ENCODE data around the gene MZT1.

Gene MZT1

DNA sequence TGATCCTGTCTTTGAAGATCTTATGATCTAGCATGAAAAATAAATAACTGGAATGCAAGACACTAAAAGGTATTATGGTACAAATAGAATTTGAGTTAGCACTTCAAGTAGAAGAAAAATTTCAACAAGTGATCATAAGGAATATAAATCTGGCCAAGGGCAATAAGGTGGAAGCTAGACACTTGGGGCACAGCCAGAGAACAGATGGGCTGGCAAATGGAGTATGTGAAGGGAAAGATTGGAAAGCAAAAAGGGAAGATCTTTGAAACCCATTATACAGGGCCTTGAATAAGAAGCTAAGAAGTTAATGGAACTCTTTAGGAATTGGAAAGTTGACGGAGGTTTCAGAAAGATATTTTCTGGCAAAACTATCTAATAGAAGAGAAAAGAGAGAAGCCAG is 61.0 kb downstream of the MZT1 start:
- TF ChIP-seq, protein P1, sequence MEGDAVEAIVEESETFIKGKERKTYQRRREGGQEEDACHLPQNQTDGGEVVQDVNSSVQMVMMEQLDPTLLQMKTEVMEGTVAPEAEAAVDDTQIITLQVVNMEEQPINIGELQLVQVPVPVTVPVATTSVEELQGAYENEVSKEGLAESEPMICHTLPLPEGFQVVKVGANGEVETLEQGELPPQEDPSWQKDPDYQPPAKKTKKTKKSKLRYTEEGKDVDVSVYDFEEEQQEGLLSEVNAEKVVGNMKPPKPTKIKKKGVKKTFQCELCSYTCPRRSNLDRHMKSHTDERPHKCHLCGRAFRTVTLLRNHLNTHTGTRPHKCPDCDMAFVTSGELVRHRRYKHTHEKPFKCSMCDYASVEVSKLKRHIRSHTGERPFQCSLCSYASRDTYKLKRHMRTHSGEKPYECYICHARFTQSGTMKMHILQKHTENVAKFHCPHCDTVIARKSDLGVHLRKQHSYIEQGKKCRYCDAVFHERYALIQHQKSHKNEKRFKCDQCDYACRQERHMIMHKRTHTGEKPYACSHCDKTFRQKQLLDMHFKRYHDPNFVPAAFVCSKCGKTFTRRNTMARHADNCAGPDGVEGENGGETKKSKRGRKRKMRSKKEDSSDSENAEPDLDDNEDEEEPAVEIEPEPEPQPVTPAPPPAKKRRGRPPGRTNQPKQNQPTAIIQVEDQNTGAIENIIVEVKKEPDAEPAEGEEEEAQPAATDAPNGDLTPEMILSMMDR (conservative IDR thresholded peaks at IDR 0.05; ENCODE audit: low read length), result no peak
- no peak for TF ChIP-seq EZH2phosphoT487 (IDR thresholded peaks at IDR 0.05; ENCODE audit: borderline replicate concordance)
- H4K20me1 ChIP-seq (ENCODE audit: insufficient read depth, low read length, poor library complexity, severe bottlenecking), result no peaks in the 10 kb centered on the region
- no peak overlapping the region for H2AFZ ChIP-seq (ENCODE audit: low read length)
- H3K9me2 ChIP-seq (replicated peaks; ENCODE audit: low read depth, low read length), result no peaks in the 10 kb centered on the region
- no peak overlapping the region for H3K4me3 ChIP-seq (ENCODE audit: low read length, poor library complexity, severe bottlenecking)
- H3K79me2 ChIP-seq (ENCODE audit: insufficient read depth, low read length), result no peaks in the 10 kb centered on the region
- H3K27me3 ChIP-seq (ENCODE audit: insufficient read depth, low read length, poor library complexity, severe bottlenecking), result no peaks in the 10 kb centered on the region
- no peak overlapping the region for H3K4me2 ChIP-seq (ENCODE audit: low read depth, low read length, poor library complexity, severe bottlenecking)
- H3K36me3 ChIP-seq (ENCODE audit: insufficient read depth, low read length), result no peaks in the 10 kb centered on the region
- no peaks in the 10 kb centered on the region for H3K9me3 ChIP-seq (ENCODE audit: insufficient read depth, low read depth, low read length)
- H3F3A ChIP-seq (ENCODE audit: low read depth), result no peaks in the 10 kb centered on the region
- H3K4me1 ChIP-seq (ENCODE audit: insufficient read depth, low read length, poor library complexity, severe bottlenecking), result no peaks in the 10 kb centered on the region
- H3K9ac ChIP-seq (ENCODE audit: low read depth, low read length, poor library complexity, severe bottlenecking), result no peak overlapping the region

DNA sequence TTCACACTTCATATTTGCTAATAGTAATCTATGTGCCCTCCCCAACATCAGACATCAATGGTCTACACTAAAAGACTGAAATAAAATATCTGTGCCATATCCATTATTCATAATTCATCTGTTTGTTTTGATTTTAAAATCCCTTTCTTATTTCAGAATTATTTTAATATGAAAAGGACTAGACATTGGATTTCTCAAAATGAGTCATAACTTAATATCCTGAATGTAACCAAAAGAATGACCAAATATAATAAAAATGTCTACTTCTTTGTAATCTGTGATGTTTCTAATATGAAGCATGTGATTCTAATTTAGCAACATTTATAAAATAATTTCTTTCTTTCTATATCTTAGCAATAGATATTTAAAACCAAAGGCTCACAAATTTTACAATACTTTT is 64.9 kb downstream of the MZT1 start:
- TF ChIP-seq EZH2phosphoT487 (IDR thresholded peaks at IDR 0.05; ENCODE audit: borderline replicate concordance), result no peak
- TF ChIP-seq, protein P1 (conservative IDR thresholded peaks at IDR 0.05; ENCODE audit: low read length), result no peak
- no peak overlapping the region for H3K4me2 ChIP-seq (ENCODE audit: low read depth, low read length, poor library complexity, severe bottlenecking)
- no peak overlapping the region for H2AFZ ChIP-seq (ENCODE audit: low read length)
- H3K79me2 ChIP-seq (ENCODE audit: insufficient read depth, low read length), result no peaks in the 10 kb centered on the region
- no peaks in the 10 kb centered on the region for H3K4me1 ChIP-seq (ENCODE audit: insufficient read depth, low read length, poor library complexity, severe bottlenecking)
- no peaks in the 10 kb centered on the region for H3F3A ChIP-seq (ENCODE audit: low read depth)
- H4K20me1 ChIP-seq (ENCODE audit: insufficient read depth, low read length, poor library complexity, severe bottlenecking), result no peaks in the 10 kb centered on the region
- no peaks in the 10 kb centered on the region for H3K9me3 ChIP-seq (ENCODE audit: insufficient read depth, low read depth, low read length)
- no peak overlapping the region for H3K4me3 ChIP-seq (ENCODE audit: low read length, poor library complexity, severe bottlenecking)
- no peaks in the 10 kb centered on the region for H3K27me3 ChIP-seq (ENCODE audit: insufficient read depth, low read length, poor library complexity, severe bottlenecking)
- no peaks in the 10 kb centered on the region for H3K36me3 ChIP-seq (ENCODE audit: insufficient read depth, low read length)
- H3K9ac ChIP-seq (ENCODE audit: low read depth, low read length, poor library complexity, severe bottlenecking), result no peak overlapping the region
- no peaks in the 10 kb centered on the region for H3K9me2 ChIP-seq (replicated peaks; ENCODE audit: low read depth, low read length)

Data from Loucy (cell line).